Smooth muscle cell (in vitro differentiated cells): Measurements from ENCODE around the gene PTPRN2. TPM values are rescaled to one million over a fixed set of nuclear protein-coding genes. Genes with fewer than 3 reads are reported as not detected.
"Not testable (repeated sequence)": the region's sequence is repeated elsewhere in the genome, so short reads cannot be mapped to it uniquely, and the experiment has no call there.

Experiments used
- DNase-seq: peaks from one replicate; lab custom pipeline; 2025; ENCODE audit not compliant: unreplicated experiment; lab: John Stamatoyannopoulos, UW
- H2AFZ ChIP-seq: fragments of 200-600 bp; sonication (generic); 2 replicates; pipeline ENCODE4 v1.6.0; 2016; ENCODE audit warnings: antibody characterized with exemption, low read depth, mild to moderate bottlenecking
- H3F3A ChIP-seq: fragments of 200-600 bp; sonication (generic); 2 replicates; pipeline ENCODE4 v1.6.0; 2017; ENCODE audit warnings: antibody characterized with exemption, low read depth
- H3K27ac ChIP-seq: fragments of 200-600 bp; sonication (generic); 2 replicates; pipeline ENCODE4 v1.5.1; 2016; ENCODE audit warnings: low read depth, mild to moderate bottlenecking
- H3K27me3 ChIP-seq: fragments of 200-600 bp; sonication (generic); 2 replicates; pipeline ENCODE4 v1.6.1; 2016; ENCODE audit warnings: low read depth, mild to moderate bottlenecking
- H3K36me3 ChIP-seq: fragments of 200-600 bp; sonication (generic); 2 replicates; pipeline ENCODE4 v1.5.1; 2016; ENCODE audit warnings: low read depth
- H3K4me1 ChIP-seq: fragments of 200-600 bp; sonication (generic); 2 replicates; pipeline ENCODE4 v1.5.1; 2016; ENCODE audit warnings: low read depth
- H3K4me2 ChIP-seq: fragments of 200-600 bp; sonication (generic); 2 replicates; pipeline ENCODE4 v1.6.0; 2016; ENCODE audit warnings: mild to moderate bottlenecking
- H3K4me3 ChIP-seq: fragments of 200-600 bp; sonication (generic); 2 replicates; pipeline ENCODE4 v1.5.1; 2016; ENCODE audit warnings: mild to moderate bottlenecking
- H3K79me2 ChIP-seq: fragments of 200-600 bp; sonication (generic); 2 replicates; pipeline ENCODE4 v1.6.0; 2016; ENCODE audit warnings: low read depth, mild to moderate bottlenecking
- H3K9ac ChIP-seq: fragments of 200-600 bp; sonication (generic); 2 replicates; pipeline ENCODE4 v1.6.0; 2016; ENCODE audit warnings: low read depth
- H3K9me3 ChIP-seq: fragments of 200-600 bp; sonication (generic); replicated peaks from 2 replicates; pipeline ENCODE4 v1.5.1; 2016; ENCODE audit warnings: low read depth
- H4K20me1 ChIP-seq: fragments of 200-600 bp; sonication (generic); 2 replicates; pipeline ENCODE4 v1.6.0; 2016; ENCODE audit warnings: low read depth
- WGBS: methylation state at CpG from one replicate; pipeline ENCODE4 v1.1.7; 2016; ENCODE audit warnings: low lambda C conversion rate; 5-methylcytosine and 5-hydroxymethylcytosine counted together
- polyA plus RNA-seq: library from polyadenylated mRNA; unstranded; fragments of >200 nt; fragmentation: Nextera tagmentation; extraction: Ambion mirVana; gene quantifications from 2 replicates; pipeline ENCODE4 v1.2.1, GENCODE V29; 2016
- total RNA-seq: library from RNA; depleted of rRNA; stranded (reverse); fragments of >200 nt; gene quantifications from 2 replicates; pipeline ENCODE4 v1.2.3, GENCODE V29; 2014
- TF ChIP-seq, protein P1 (sequence below): fragments of 200-600 bp; sonication (generic); IDR thresholded peaks from 2 replicates; pipeline ENCODE4 v1.5.1; 2017; ENCODE audit warnings: borderline replicate concordance, mild to moderate bottlenecking, antibody characterized with exemption; ENCODE audit not compliant: insufficient read depth, poor library complexity, severe bottlenecking

PTPRN2 gene
- total and polyA plus RNA-seq, 2 experiments from 2014 or later: 0.09 to 0.87 TPM

DNA sequence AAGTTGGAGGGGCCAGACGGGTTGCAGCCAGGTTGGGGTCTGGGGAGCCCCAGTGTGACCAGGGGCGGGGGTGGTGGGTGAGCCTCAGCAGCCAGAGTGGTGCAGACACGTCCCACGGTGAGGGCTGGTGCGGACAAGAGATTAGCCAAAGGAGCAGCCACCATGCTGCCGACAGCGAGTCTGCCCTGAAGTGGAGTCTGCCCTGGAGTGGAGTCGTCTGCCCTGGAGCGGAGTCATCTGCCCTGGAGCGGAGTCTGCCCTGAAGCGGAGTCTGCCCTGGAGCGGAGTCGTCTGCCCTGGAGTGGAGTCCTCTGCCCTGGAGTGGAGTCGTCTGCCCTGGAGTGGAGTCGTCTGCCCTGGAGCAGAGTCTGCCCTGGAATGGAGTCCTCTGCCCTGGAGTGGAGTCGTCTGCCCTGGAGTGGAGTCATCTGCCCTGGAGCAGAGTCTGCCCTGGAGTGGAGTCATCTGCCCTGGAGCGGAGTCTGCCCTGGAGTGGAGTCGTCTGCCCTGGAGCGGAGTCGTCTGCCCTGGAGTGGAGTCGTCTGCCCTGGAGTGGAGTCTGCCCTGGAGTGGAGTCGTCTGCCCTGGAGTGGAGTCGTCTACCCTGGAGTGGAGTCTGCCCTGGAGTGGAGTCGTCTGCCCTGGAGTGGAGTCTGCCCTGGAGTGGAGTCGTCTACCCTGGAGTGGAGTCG is 64.3 kb downstream of the PTPRN2 start:
- H3K4me2 ChIP-seq, H3F3A ChIP-seq, H3K9ac ChIP-seq, DNase-seq, H3K9me3 ChIP-seq, H3K4me1 ChIP-seq, H2AFZ ChIP-seq, H3K27ac ChIP-seq, H3K79me2 ChIP-seq, H3K27me3 ChIP-seq, H3K4me3 ChIP-seq, H4K20me1 ChIP-seq, H3K36me3 ChIP-seq: not testable (repeated sequence)
- WGBS: 95% methylated on average over 24 of the region's 26 CpGs

DNA sequence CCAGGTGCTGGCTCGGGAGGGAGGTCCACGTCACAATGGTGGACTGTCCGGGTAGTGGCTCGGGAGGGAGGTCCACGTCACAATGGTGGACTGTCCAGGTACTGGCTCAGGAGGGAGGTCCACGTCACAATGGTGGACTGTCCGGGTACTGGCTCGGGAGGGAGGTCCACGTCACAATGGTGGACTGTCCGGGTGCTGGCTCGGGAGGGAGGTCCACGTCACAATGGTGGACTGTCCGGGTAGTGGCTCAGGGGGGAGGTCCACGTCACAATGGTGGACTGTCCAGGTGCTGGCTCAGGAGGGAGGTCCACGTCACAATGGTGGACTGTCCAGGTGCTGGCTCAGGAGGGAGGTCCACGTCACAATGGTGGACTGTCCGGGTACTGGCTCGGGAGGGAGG is 65.8 kb downstream of the PTPRN2 start:
- not testable (repeated sequence) for H4K20me1 ChIP-seq, H3K27ac ChIP-seq, H2AFZ ChIP-seq, H3K9ac ChIP-seq, H3K79me2 ChIP-seq, H3K27me3 ChIP-seq, DNase-seq, H3K4me3 ChIP-seq, H3K36me3 ChIP-seq, H3F3A ChIP-seq, H3K4me1 ChIP-seq, H3K4me2 ChIP-seq, H3K9me3 ChIP-seq
- 77% methylated on average over 14 of the region's 18 CpGs for WGBS

DNA sequence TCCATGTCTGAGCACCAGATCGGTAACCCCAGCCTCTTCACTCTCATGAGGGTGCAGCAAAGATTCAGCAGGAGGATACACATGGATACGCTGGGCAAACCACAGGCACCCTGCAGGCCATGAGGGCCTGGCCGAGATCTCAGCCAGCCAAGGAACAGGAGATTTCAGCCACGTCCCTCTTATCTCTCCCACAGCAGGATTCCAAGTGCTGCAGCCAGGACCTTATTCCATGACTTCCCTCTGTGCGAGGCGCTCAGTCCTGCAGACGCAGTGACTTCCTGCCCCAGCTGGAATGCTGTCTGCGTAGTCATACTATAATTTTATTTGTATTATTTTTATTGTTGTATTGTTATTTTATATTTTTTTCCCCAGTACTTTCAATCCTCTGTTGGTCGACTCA is 66.8 kb downstream of the PTPRN2 start:
- Histone ChIP-seq H3F3A (no peaks in the 10 kb centered on the region), H3K4me3 (no peak overlapping the region), H3K4me1 (no peaks in the 10 kb centered on the region), H4K20me1 (no peaks in the 10 kb centered on the region), H3K27me3 (no peaks in the 10 kb centered on the region), H3K4me2 (no peak overlapping the region), H3K9me3 (no peaks in the 10 kb centered on the region), H3K27ac (no peak overlapping the region), H3K79me2 (no peaks in the 10 kb centered on the region), H3K9ac (no peak overlapping the region), H3K36me3 (no peaks in the 10 kb centered on the region), H2AFZ (no peak overlapping the region)
- TF ChIP-seq, protein P1, sequence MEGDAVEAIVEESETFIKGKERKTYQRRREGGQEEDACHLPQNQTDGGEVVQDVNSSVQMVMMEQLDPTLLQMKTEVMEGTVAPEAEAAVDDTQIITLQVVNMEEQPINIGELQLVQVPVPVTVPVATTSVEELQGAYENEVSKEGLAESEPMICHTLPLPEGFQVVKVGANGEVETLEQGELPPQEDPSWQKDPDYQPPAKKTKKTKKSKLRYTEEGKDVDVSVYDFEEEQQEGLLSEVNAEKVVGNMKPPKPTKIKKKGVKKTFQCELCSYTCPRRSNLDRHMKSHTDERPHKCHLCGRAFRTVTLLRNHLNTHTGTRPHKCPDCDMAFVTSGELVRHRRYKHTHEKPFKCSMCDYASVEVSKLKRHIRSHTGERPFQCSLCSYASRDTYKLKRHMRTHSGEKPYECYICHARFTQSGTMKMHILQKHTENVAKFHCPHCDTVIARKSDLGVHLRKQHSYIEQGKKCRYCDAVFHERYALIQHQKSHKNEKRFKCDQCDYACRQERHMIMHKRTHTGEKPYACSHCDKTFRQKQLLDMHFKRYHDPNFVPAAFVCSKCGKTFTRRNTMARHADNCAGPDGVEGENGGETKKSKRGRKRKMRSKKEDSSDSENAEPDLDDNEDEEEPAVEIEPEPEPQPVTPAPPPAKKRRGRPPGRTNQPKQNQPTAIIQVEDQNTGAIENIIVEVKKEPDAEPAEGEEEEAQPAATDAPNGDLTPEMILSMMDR: no peak
- no peak for DNase-seq
- WGBS: 86% methylated on average over 9 of the region's 9 CpGs

DNA sequence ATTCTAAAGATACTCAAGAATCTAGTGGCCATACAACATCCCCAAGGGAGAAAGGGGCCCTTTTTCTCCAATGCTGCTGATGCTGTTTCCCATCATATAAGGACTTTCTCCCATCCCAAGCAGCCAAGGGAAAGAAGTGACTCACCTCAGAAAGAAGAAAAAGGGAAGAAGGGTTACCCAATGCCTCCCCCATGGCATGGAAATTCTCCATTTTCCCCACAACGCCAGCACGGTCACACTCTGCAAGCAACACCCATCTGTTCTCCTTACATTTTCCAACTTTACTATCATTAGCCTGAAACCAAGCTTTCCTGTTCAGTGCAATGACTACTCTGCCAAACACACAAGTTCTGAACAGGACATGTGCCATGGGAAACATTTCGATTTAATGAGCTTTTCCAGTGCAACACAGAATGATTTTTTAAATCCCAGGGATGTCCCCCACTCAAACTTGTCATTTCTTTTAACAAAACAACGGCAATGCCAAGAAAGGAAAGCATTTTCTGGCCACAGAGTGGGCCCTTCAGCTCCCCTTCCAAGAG is 67.9 kb downstream of the PTPRN2 start:
- Histone ChIP-seq H3K4me3 (no peak overlapping the region), H3K4me1 (no peaks in the 10 kb centered on the region), H3K27me3 (no peaks in the 10 kb centered on the region), H3K4me2 (no peak overlapping the region), H2AFZ (no peak overlapping the region), H3K36me3 (no peaks in the 10 kb centered on the region), H3K9ac (no peak overlapping the region), H3K79me2 (no peaks in the 10 kb centered on the region), H3K9me3 (no peaks in the 10 kb centered on the region), H3K27ac (no peak overlapping the region), H4K20me1 (no peaks in the 10 kb centered on the region), H3F3A (no peaks in the 10 kb centered on the region)
- TF ChIP-seq, protein P1: no peak
- DNase-seq: no peak
- WGBS: 78% methylated on average over 4 of the region's 4 CpGs
